UCSD-AML1 (cell line): ENCODE measurements around the gene MACROH2A1.

Experiments used
- DNase-seq: peaks from one replicate; lab custom pipeline; 2025; ENCODE audit not compliant: unreplicated experiment; lab: John Stamatoyannopoulos, UW

MACROH2A1 gene

GRCh38 chr5:135295852-135296251 is 103.2 kb downstream of the MACROH2A1 start:
- no peak for DNase-seq

- DNase-seq = no peak
These were observed 104.2 kb downstream of the MACROH2A1 start for GRCh38 chr5:135294793-135295192.

GRCh38 chr5:135289651-135290050 is 109.4 kb downstream of the MACROH2A1 start:
- DNase-seq = no peak

GRCh38 chr5:135287551-135287950 is 111.5 kb downstream of the MACROH2A1 start:
- DNase-seq = no peak
